Measurements from ENCODE around the gene TRIM38. TPM values are rescaled to one million over a fixed set of nuclear protein-coding genes. Genes with fewer than 3 reads are reported as not detected.
A peak's percentile ranks its signal among the peaks of the same experiment; 100 is the strongest.

TRIM38 gene
- total RNA-seq, 4 donors from 2014 or later, result 9.4 to 14.4 (median 9.9) TPM

DNA sequence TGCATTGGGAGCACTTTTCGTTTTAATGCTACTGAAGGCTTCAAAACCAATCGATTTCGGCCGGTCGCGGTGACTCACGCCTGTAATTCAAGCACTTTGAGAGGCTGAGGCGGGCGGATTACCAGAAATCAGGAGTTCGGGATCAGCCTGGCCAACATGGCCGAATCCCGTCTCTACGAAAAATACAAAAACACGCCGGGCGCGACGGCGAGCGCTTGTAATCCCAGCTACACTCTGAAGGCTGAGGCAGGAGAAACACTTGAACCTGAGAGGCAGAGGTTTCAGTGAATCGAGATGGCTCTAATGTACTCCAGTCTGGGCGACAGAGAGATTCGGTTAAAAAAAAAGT is 58.4 kb downstream of the TRIM38 start:
- Histone ChIP-seq H3K27ac (peak overlapping the region; percentile 93 to 99 (median 98)), H3K27me3 (no peaks in the 10 kb centered on the region), H3K4me1 (peaks cover 0 to 16% (median 10%) of the 10 kb centered on the region in 4 donors), H3K4me3 (peak overlapping the region; percentile 48 to 68 (median 58)), H3K36me3 (no peaks in the 10 kb centered on the region), H3K9me3 (no peaks in the 10 kb centered on the region)
- peak; percentile 67 for DNase-seq
- WGBS, 2 donors (ENCODE audit: low coverage in 1 of 2), result 0% methylated on average over 11 to 23 of the region's 23 CpGs
- TF ChIP-seq POLR2A (IDR thresholded peaks at IDR 0.05) (no peak), POLR2AphosphoS5 (IDR thresholded peaks at IDR 0.05) (no peak), EP300 (IDR thresholded peaks at IDR 0.05; ENCODE audit: low read depth) (no peak)
- TF ChIP-seq, protein P1, sequence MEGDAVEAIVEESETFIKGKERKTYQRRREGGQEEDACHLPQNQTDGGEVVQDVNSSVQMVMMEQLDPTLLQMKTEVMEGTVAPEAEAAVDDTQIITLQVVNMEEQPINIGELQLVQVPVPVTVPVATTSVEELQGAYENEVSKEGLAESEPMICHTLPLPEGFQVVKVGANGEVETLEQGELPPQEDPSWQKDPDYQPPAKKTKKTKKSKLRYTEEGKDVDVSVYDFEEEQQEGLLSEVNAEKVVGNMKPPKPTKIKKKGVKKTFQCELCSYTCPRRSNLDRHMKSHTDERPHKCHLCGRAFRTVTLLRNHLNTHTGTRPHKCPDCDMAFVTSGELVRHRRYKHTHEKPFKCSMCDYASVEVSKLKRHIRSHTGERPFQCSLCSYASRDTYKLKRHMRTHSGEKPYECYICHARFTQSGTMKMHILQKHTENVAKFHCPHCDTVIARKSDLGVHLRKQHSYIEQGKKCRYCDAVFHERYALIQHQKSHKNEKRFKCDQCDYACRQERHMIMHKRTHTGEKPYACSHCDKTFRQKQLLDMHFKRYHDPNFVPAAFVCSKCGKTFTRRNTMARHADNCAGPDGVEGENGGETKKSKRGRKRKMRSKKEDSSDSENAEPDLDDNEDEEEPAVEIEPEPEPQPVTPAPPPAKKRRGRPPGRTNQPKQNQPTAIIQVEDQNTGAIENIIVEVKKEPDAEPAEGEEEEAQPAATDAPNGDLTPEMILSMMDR (IDR thresholded peaks at IDR 0.05), result no peak
- intact Hi-C loops (cut with DNase I; ENCODE audit: low total_unique reads), result no loop called here
- in situ Hi-C loops (cut with MboI; ENCODE audit: low pct_ligation_motif_present in 1 of 4, low pct_unique_long_range_greater_than_20kb in 1 of 4, low sequenced_read_pairs in 3 of 4), result loop anchor here in 1 of 4 donors (10.0 kb wide), 1 partner anchor 184 kb away; a partner anchor contains a TSS

DNA sequence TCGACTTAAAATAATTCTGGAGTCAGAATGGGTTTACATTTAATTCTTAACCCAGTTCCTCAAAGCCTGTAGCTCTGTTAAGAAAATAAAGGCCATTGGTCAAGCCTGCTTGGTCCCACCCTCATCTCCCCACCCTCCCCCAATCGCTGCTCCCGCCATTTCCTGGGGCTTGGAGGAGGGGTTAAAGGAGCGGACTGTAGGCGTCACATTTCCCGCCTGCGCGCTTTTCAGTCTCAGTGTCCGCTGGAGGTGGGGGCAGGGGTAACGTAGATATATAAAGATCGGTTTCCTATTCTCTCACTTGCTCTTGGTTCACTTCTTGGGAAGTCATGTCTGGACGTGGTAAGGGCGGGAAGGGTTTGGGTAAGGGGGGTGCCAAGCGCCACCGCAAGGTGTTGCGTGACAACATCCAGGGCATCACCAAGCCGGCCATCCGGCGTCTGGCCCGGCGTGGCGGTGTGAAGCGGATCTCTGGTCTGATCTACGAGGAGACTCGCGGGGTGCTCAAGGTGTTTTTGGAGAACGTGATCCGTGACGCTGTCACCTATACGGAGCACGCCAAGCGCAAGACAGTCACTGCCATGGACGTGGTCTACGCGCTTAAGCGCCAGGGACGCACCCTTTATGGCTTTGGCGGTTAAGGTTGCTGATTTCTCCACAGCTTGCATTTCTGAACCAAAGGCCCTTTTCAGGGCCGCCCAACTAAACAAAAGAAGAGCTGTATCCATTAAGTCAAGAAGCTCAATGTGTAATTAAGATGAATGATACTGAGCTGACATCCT is 58.9 kb downstream of the TRIM38 start:
- peak overlapping the region; percentile 48 to 68 (median 58) for H3K4me3 ChIP-seq
- WGBS, 2 donors (ENCODE audit: low coverage in 1 of 2), result 0 to 1% methylated on average over 1 to 39 of the region's 39 CpGs

DNA sequence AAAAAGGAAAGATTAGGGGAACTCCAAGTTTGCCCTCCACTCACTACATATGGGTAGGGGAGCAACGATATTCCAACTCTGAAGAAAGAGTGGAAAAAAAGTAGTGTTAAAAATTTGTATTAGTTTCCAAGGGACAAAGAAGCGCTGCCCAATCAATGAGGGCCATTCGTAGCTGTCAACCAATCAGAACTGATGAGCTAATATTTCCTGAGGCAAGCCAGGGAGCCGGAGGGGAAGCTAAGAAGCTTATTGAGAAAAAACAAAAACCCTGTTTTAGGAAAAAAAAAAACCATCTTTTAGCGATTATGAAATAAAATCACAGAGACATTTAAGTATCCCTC is 59.5 kb downstream of the TRIM38 start:
- TF ChIP-seq POLR2A (IDR thresholded peaks at IDR 0.05) (no peak), POLR2AphosphoS5 (IDR thresholded peaks at IDR 0.05) (no peak), EP300 (IDR thresholded peaks at IDR 0.05; ENCODE audit: low read depth) (no peak)
- TF ChIP-seq, protein P1 (IDR thresholded peaks at IDR 0.05), result no peak
- Histone ChIP-seq H3K9me3 (no peaks in the 10 kb centered on the region), H3K36me3 (no peaks in the 10 kb centered on the region), H3K27me3 (no peaks in the 10 kb centered on the region), H3K4me3 (peak overlapping the region; percentile 42 to 68 (median 50)), H3K27ac (peak overlapping the region; percentile 93 to 99 (median 98)), H3K4me1 (peaks cover 0 to 20% (median 12%) of the 10 kb centered on the region in 4 donors)
- DNase-seq, result peak; percentile 58
- WGBS, 2 donors (ENCODE audit: low coverage in 1 of 2), result 0 to 2% methylated on average over 5 of the region's 5 CpGs
- in situ Hi-C loops (cut with MboI; ENCODE audit: low pct_ligation_motif_present in 1 of 4, low pct_unique_long_range_greater_than_20kb in 1 of 4, low sequenced_read_pairs in 3 of 4), result loop anchor here in 1 of 4 donors (10.0 kb wide), 1 partner anchor 183 kb away; a partner anchor contains a TSS
- intact Hi-C loops (cut with DNase I; ENCODE audit: low total_unique reads), result no loop called here

More for the DNA sequence above, 58.9 kb downstream of the TRIM38 start:
- intact Hi-C loops (cut with DNase I; ENCODE audit: low total_unique reads) (no loop called here), in situ Hi-C loops (cut with MboI; ENCODE audit: low pct_ligation_motif_present in 1 of 4, low pct_unique_long_range_greater_than_20kb in 1 of 4, low sequenced_read_pairs in 3 of 4) (loop anchor here in 1 of 4 donors (10.0 kb wide), 1 partner anchor 183 kb away; a partner anchor contains a TSS)
- no peaks in the 10 kb centered on the region for H3K27me3 ChIP-seq
- peak; percentile 96 for DNase-seq
- H3K9me3 ChIP-seq, result no peaks in the 10 kb centered on the region
- H3K4me1 ChIP-seq, result peaks cover 0 to 18% (median 13%) of the 10 kb centered on the region in 4 donors
- no peaks in the 10 kb centered on the region for H3K36me3 ChIP-seq
- H3K27ac ChIP-seq, result peak overlapping the region; percentile 93 to 99 (median 98)
- TF ChIP-seq POLR2A (IDR thresholded peaks at IDR 0.05) (peak; percentile 90), EP300 (IDR thresholded peaks at IDR 0.05; ENCODE audit: low read depth) (no peak), POLR2AphosphoS5 (IDR thresholded peaks at IDR 0.05) (peak; percentile 73 to 94 (median 85))
- TF ChIP-seq, protein P1 (IDR thresholded peaks at IDR 0.05), result peak in 1 of 5 experiments; percentile 39

DNA sequence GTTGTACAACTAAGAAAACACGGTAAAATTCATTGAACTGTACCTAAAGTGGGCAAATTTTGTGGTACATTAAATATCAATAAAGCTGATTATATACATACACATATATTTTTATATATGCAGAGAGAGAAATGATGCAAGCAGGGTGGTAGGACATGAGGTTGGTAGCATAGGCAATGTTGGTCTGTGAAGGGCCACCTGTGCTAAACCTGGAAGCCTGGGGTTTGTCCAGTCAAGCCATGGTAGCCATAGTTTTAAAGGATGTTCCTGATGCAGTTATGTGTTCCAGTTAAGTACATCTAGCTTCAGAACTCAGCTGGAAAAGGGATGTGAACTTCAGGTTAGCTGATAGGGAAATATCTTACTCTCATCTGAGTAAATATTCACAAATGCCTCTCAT is 60.1 kb downstream of the TRIM38 start:
- TF ChIP-seq EP300 (IDR thresholded peaks at IDR 0.05; ENCODE audit: low read depth) (no peak), POLR2A (IDR thresholded peaks at IDR 0.05) (no peak), POLR2AphosphoS5 (IDR thresholded peaks at IDR 0.05) (no peak)
- TF ChIP-seq, protein P1 (IDR thresholded peaks at IDR 0.05), result no peak
- in situ Hi-C loops (cut with MboI; ENCODE audit: low pct_ligation_motif_present in 1 of 4, low pct_unique_long_range_greater_than_20kb in 1 of 4, low sequenced_read_pairs in 3 of 4), result loop anchor here in 1 of 4 donors (10.0 kb wide), 1 partner anchor 182 kb away; a partner anchor contains a TSS
- no peak overlapping the region for H3K4me3 ChIP-seq
- no peaks in the 10 kb centered on the region for H3K27me3 ChIP-seq
- WGBS, 2 donors (ENCODE audit: low coverage in 1 of 2), result 48 to 50% methylated on average over 1 of the region's 1 CpG
- H3K9me3 ChIP-seq, result no peaks in the 10 kb centered on the region
- intact Hi-C loops (cut with DNase I; ENCODE audit: low total_unique reads), result no loop called here
- DNase-seq, result no peak
- H3K27ac ChIP-seq, result peak overlapping the region; percentile 93 to 99 (median 98)
- H3K36me3 ChIP-seq, result no peaks in the 10 kb centered on the region
- H3K4me1 ChIP-seq, result peaks cover 0 to 22% (median 15%) of the 10 kb centered on the region in 4 donors

Measured in transverse colon (tissue), 4 donors.